Nephron (organoid): ENCODE measurements around the gene LPCAT1.

ENCODE experiments used
- H3K27ac Mint-ChIP-seq, 3 experiments: 2 replicates each; pipeline ENCODE4 v1.8.0; 2020; ENCODE audit warnings: mixed read lengths in 3 of 3, mild to moderate bottlenecking in 2 of 3, moderate library complexity in 1 of 3
- H3K27me3 Mint-ChIP-seq: 2 replicates; pipeline ENCODE4 v1.8.0; 2021; ENCODE audit warnings: low read depth, mild to moderate bottlenecking, moderate library complexity, mixed read lengths
- H3K36me3 Mint-ChIP-seq: 2 replicates; pipeline ENCODE4 v1.8.0; 2020; ENCODE audit warnings: low read depth, mixed read lengths
- H3K4me1 Mint-ChIP-seq: 2 replicates; pipeline ENCODE4 v1.8.0; 2020; ENCODE audit warnings: mixed read lengths
- H3K4me3 Mint-ChIP-seq, 3 experiments: 2 replicates each; pipeline ENCODE4 v1.8.0; 2020; ENCODE audit warnings: mild to moderate bottlenecking in 3 of 3, mixed read lengths in 3 of 3, moderate library complexity in 2 of 3
- H3K9me3 Mint-ChIP-seq: 2 replicates; pipeline ENCODE4 v1.8.0; 2020; ENCODE audit warnings: mixed read lengths
- TF ChIP-seq, protein P1 (sequence below), 3 experiments: fragments of 200-600 bp; sonication (generic); IDR thresholded peaks; one replicate each; pipeline ENCODE4 v1.5.0; 2021; ENCODE audit warnings: antibody characterized with exemption in 3 of 3; ENCODE audit not compliant: unreplicated experiment in 3 of 3

The LPCAT1 gene

DNA sequence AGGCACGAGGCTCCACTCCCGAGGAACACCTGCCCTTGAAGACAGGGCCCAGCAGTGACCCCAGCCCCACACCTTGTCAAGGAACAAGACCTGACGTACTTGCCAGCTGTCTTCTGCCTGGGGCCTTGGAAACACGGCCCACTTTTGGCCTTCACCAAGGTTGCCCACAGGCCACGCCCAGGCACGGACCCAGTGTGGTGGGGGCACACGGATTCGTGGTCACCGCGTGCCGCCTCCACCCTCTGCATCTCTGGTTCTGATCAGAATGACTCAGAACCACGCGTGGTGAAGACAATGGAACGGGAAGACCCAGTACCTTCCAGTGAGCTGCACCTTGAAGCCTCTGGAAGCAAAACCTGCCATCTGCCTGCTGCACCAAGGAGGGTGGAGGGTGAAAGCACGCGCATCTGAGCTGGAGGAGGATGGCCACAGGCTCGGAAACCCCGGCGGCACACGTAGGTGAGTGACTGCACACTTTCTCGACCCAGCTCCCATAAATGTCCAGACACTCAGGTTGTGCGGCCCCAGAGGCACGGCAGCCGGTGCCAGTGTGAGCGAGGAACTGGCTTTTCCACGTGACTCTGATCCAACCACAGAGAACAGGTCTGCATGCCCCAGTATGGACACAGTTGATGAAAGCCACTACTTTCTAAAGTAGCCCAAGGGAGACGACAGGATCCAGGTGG lies 36.5 kb downstream of the LPCAT1 start:
- no peaks in the 10 kb centered on the region for H3K4me1 Mint-ChIP-seq
- no peaks in the 10 kb centered on the region for H3K9me3 Mint-ChIP-seq
- peaks cover 36% of the 10 kb centered on the region for H3K36me3 Mint-ChIP-seq
- H3K27ac Mint-ChIP-seq, result no peak overlapping the region
- H3K4me3 Mint-ChIP-seq, result no peak overlapping the region
- TF ChIP-seq, protein P1, sequence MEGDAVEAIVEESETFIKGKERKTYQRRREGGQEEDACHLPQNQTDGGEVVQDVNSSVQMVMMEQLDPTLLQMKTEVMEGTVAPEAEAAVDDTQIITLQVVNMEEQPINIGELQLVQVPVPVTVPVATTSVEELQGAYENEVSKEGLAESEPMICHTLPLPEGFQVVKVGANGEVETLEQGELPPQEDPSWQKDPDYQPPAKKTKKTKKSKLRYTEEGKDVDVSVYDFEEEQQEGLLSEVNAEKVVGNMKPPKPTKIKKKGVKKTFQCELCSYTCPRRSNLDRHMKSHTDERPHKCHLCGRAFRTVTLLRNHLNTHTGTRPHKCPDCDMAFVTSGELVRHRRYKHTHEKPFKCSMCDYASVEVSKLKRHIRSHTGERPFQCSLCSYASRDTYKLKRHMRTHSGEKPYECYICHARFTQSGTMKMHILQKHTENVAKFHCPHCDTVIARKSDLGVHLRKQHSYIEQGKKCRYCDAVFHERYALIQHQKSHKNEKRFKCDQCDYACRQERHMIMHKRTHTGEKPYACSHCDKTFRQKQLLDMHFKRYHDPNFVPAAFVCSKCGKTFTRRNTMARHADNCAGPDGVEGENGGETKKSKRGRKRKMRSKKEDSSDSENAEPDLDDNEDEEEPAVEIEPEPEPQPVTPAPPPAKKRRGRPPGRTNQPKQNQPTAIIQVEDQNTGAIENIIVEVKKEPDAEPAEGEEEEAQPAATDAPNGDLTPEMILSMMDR (IDR thresholded peaks at IDR 0.05; ENCODE audit: unreplicated experiment in 3 of 3), result no peak
- no peaks in the 10 kb centered on the region for H3K27me3 Mint-ChIP-seq

DNA sequence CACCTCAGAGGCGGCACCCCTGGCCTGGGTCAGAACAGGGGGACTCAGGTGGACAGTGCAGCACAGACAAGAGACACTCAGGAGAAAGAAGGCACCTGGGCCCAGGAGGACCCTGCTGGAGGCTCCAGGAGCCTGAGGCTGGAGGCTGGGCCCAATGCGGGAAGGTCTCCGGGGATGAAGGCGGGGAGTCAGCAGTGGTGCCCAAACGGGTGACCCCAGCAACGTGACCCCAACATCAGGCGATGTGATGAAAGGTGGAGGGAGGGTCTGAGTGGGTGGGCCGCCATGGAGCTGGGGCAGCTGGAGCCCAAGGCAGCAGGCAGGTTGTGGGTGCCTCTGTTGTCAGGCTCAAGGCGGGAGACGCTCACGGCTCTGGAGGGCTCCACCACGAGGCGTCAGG lies 37.5 kb downstream of the LPCAT1 start:
- TF ChIP-seq, protein P1 (IDR thresholded peaks at IDR 0.05; ENCODE audit: unreplicated experiment in 3 of 3), result no peak
- Mint-ChIP-seq H3K4me3 (no peak overlapping the region), H3K9me3 (no peaks in the 10 kb centered on the region), H3K27me3 (no peaks in the 10 kb centered on the region), H3K27ac (no peak overlapping the region), H3K36me3 (peaks cover 28% of the 10 kb centered on the region), H3K4me1 (no peaks in the 10 kb centered on the region)

DNA sequence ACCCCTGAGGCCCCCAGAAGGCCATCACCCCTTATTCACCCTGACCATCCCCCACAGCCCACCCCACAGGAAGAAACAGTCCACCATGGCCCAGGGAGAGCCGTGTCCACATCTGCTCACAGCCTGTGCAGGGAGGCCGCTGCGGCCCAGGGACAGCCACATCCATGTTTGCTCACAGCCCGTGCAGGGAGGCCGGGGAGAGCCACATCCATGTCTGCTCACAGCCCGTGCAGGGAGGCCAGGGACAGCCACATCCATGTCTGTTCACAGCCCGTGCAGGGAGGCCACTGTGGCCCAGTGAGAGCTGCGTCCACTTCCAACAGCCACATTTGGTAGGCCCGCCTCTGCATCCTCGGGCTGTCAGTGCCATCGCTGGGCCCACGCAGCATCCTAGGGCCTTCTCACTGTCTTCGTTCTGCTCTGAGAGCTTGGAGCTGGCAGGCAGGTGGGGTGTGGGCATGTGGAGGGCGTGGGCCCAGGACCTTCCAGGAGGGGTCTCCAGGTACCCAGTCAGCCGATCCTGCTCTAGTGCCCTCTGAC lies 38.1 kb downstream of the LPCAT1 start:
- H3K9me3 Mint-ChIP-seq, result no peaks in the 10 kb centered on the region

DNA sequence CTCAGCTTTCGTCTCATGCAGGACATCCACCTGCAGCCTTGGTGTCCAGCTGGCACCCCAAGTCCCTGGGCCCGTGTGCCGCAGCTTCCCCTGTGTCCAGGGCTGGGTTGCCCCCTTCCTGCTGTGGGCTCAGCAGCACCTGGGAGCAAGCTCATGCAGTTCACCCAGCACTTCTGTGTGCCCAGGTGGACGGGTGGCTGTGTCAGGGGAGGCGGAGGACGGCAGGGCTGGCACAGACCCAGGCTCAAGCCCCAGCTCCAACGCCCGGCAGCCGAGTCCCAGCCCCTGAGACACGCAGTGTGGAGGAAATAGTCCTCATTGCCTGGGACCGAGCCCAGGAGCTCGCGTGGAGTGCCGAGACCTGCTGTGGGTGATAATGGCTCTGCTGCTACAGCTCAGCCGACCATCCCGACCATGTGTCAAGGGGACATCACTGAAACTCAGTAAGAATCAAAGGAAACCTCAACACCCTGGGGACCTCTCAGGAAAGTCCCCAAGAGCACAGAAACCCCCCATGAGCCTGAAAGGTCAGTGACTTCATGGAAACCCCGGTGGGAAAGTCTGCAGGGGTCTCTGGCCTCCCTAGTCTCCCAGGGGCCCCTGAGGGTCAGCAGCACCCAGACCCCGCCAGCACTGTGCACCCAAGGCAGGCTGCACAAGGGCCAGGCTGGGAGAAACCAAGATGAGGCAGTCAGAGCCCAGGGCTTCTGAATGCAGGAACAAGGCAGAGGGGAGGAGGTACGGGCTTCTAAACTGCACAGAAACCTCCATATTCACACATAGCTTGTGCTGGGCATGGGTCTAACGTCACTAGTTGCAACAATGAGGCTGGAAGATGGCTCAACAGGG lies 38.8 kb downstream of the LPCAT1 start:
- peaks cover 20% of the 10 kb centered on the region for H3K36me3 Mint-ChIP-seq
- no peaks in the 10 kb centered on the region for H3K9me3 Mint-ChIP-seq
- H3K27ac Mint-ChIP-seq, result no peak overlapping the region
- no peak overlapping the region for H3K4me3 Mint-ChIP-seq
- no peaks in the 10 kb centered on the region for H3K4me1 Mint-ChIP-seq
- no peaks in the 10 kb centered on the region for H3K27me3 Mint-ChIP-seq
- TF ChIP-seq, protein P1 (IDR thresholded peaks at IDR 0.05; ENCODE audit: unreplicated experiment in 3 of 3), result no peak

More for the DNA sequence above, 38.1 kb downstream of the LPCAT1 start:
- Mint-ChIP-seq H3K27me3 (no peaks in the 10 kb centered on the region), H3K4me3 (no peak overlapping the region), H3K27ac (no peak overlapping the region), H3K36me3 (peaks cover 23% of the 10 kb centered on the region), H3K4me1 (no peaks in the 10 kb centered on the region)
- TF ChIP-seq, protein P1 (IDR thresholded peaks at IDR 0.05; ENCODE audit: unreplicated experiment in 3 of 3), result no peak

DNA sequence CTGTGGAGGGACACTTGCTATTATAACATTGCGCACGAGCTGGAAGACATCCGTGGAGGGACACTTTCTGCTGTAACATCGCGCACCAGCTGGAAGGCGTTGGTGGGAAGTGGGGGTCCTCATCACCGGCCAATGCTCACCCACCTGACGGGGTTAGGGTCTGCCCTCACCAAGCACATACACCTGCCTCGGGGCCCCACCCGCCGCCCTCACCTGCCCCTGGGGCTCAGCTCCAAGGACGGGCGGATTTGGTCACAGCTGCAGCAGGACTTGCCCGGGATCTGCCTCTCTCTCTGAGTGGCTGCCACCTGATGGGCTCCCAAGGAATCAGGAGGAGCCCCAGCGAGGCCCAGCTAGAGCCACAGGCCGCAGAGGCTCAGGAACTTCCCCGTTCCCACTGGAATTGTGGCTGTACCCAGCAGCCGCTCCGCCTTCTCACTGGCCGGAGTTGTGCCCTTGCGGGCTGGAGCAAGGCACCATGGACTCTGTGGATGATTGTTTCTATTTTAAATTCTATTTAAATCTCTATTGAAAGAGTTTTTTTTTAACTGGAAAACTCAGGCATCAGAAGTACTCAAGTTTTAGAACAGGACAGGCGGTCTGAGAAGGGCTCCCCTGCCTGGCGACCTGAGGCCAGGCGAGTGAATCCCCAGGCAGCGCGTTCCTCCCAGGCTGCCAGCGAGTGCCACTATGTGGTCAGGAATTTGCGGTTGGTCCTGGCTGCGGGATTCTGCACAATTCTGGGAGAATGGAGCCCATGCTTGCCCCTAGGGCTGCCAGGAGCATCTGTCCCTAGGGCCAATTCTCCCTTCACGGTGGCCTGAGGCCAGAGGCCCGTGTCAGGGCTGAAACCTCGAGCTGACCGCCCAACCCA lies 39.7 kb downstream of the LPCAT1 start:
- no peaks in the 10 kb centered on the region for H3K9me3 Mint-ChIP-seq
- TF ChIP-seq, protein P1 (IDR thresholded peaks at IDR 0.05; ENCODE audit: unreplicated experiment in 3 of 3), result no peak
- no peaks in the 10 kb centered on the region for H3K4me1 Mint-ChIP-seq
- peaks cover 14% of the 10 kb centered on the region for H3K36me3 Mint-ChIP-seq
- no peak overlapping the region for H3K27ac Mint-ChIP-seq
- no peaks in the 10 kb centered on the region for H3K27me3 Mint-ChIP-seq
- H3K4me3 Mint-ChIP-seq, result no peak overlapping the region
